IMR-90 (cell line): Measurements from ENCODE around the gene BRSK1. TPM values are rescaled to one million over a fixed set of nuclear protein-coding genes. Genes with fewer than 3 reads are reported as not detected.

Source experiments
- ATAC-seq: fragments of 200-7000 bp; cut with Tn5 transposase; 2 replicates; pipeline ENCODE4 v1.9.1; 2020; ENCODE audit warnings: low read depth, mild to moderate bottlenecking, moderate library complexity
- BruUV-seq: library from RNA; stranded (reverse); fragments of 400-500 nt; replicated peaks from 2 replicates; lab custom pipeline; 2021; lab: Mats Ljungman, UMichigan
- CTCF ChIA-PET: fragments of 300-600 bp; formaldehyde crosslinking; extraction: SDS; loops from one replicate; lab custom pipeline; 2021; ENCODE audit warnings: antibody characterized with exemption; lab: Yijun Ruan, JAX
- POLR2A ChIA-PET: fragments of 300-600 bp; sonication (Branson Sonifier 250); formaldehyde crosslinking; loops from one replicate; lab custom pipeline; 2022; ENCODE audit warnings: antibody characterized with exemption; ENCODE audit not compliant: unreplicated experiment; lab: Charles Lee
- DNase-seq: peaks from one replicate; pipeline ENCODE4 v3.0.0; 2013
- H2AFZ ChIP-seq: replicated peaks from 2 replicates; pipeline ENCODE3; 2013; ENCODE audit warnings: low read length, mild to moderate bottlenecking; ENCODE audit not compliant: poor library complexity
- H2AK5ac ChIP-seq: 2 replicates; pipeline ENCODE4 v1.6.1; 2013; ENCODE audit warnings: low read depth, low read length, inconsistent platforms
- H2AK9ac ChIP-seq: replicated peaks from 2 replicates; pipeline ENCODE3; 2013; ENCODE audit warnings: mild to moderate bottlenecking, low read depth, low read length, moderate library complexity; ENCODE audit not compliant: poor library complexity
- H2BK120ac ChIP-seq: 2 replicates; pipeline ENCODE4 v1.6.1; 2013; ENCODE audit warnings: low read depth, low read length, inconsistent platforms
- H2BK15ac ChIP-seq: 3 replicates; pipeline ENCODE4 v1.6.1; 2013; ENCODE audit warnings: low read depth, low read length, inconsistent platforms
- H2BK20ac ChIP-seq: 2 replicates; pipeline ENCODE4 v1.6.1; 2013; ENCODE audit warnings: low read depth, mild to moderate bottlenecking, inconsistent platforms, low read length, moderate library complexity
- H2BK5ac ChIP-seq: 2 replicates; pipeline ENCODE4 v1.6.1; 2013; ENCODE audit warnings: mild to moderate bottlenecking, low read depth, low read length, inconsistent platforms; ENCODE audit not compliant: poor library complexity, severe bottlenecking
- H3K14ac ChIP-seq: replicated peaks from 2 replicates; pipeline ENCODE4 v1.6.1; 2013; ENCODE audit warnings: low read depth, low read length, inconsistent platforms
- H3K18ac ChIP-seq: 2 replicates; pipeline ENCODE4 v1.6.1; 2013; ENCODE audit warnings: low read depth, low read length, control low read depth
- H3K23ac ChIP-seq: 2 replicates; pipeline ENCODE4 v1.6.1; 2013; ENCODE audit warnings: low read depth, low read length, inconsistent platforms
- H3K27ac ChIP-seq: 2 replicates; pipeline ENCODE4 v1.5.1; 2013; ENCODE audit warnings: mild to moderate bottlenecking, control low read depth, low read length; ENCODE audit not compliant: insufficient read depth
- H3K27me3 ChIP-seq: 2 replicates; pipeline ENCODE4 v1.6.1; 2013; ENCODE audit warnings: low read length; ENCODE audit not compliant: control insufficient read depth, insufficient read depth
- H3K36me3 ChIP-seq: 2 replicates; pipeline ENCODE4 v1.6.1; 2013; ENCODE audit warnings: low read length, mixed read lengths; ENCODE audit not compliant: control insufficient read depth, insufficient read depth
- H3K4ac ChIP-seq: 2 replicates; pipeline ENCODE4 v1.6.1; 2013; ENCODE audit warnings: low read depth, low read length, inconsistent platforms
- H3K4me1 ChIP-seq: 2 replicates; pipeline ENCODE4 v1.6.1; 2013; ENCODE audit warnings: low read length, mixed read lengths; ENCODE audit not compliant: control insufficient read depth, insufficient read depth
- H3K4me2 ChIP-seq: 2 replicates; pipeline ENCODE4 v1.6.1; 2013; ENCODE audit warnings: low read depth, mild to moderate bottlenecking, control low read depth, low read length, moderate library complexity
- H3K4me3 ChIP-seq: 2 replicates; pipeline ENCODE4 v1.5.1; 2013; ENCODE audit warnings: low read depth, mild to moderate bottlenecking, control low read depth, low read length, moderate library complexity; ENCODE audit not compliant: insufficient read depth
- H3K56ac ChIP-seq: 2 replicates; pipeline ENCODE4 v1.6.1; 2013; ENCODE audit warnings: low read length, inconsistent platforms; ENCODE audit not compliant: insufficient read depth; ENCODE audit errors: extremely low read depth
- H3K79me1 ChIP-seq, 2 experiments: 2 replicates each; pipeline ENCODE4 v1.6.1; 2013; ENCODE audit warnings: low read length in 2 of 2, inconsistent platforms in 1 of 2, low read depth in 1 of 2
- H3K9ac ChIP-seq: 2 replicates; pipeline ENCODE4 v1.6.1; 2013; ENCODE audit warnings: low read depth, low read length, control low read depth
- H3K9me1 ChIP-seq: 2 replicates; pipeline ENCODE4 v1.6.1; 2013; ENCODE audit warnings: low read length, inconsistent platforms; ENCODE audit not compliant: insufficient read depth
- H3K9me3 ChIP-seq: 2 replicates; pipeline ENCODE4 v1.6.1; 2013; ENCODE audit warnings: low read length; ENCODE audit not compliant: control insufficient read depth, insufficient read depth
- H4K20me1 ChIP-seq: 2 replicates; pipeline ENCODE4 v1.6.1; 2013; ENCODE audit warnings: low read length, inconsistent platforms; ENCODE audit not compliant: insufficient read depth
- H4K5ac ChIP-seq: 2 replicates; pipeline ENCODE4 v1.6.1; 2013; ENCODE audit warnings: mild to moderate bottlenecking, low read depth, low read length, control low read depth
- H4K8ac ChIP-seq, 2 experiments: 2 replicates each; pipeline ENCODE4 v1.6.1; 2013; ENCODE audit warnings: low read depth in 2 of 2, low read length in 2 of 2, control low read depth in 1 of 2, inconsistent platforms in 1 of 2
- H4K91ac ChIP-seq: 2 replicates; pipeline ENCODE4 v1.6.1; 2013; ENCODE audit warnings: low read depth, low read length, inconsistent platforms; ENCODE audit not compliant: insufficient read depth
- BHLHE40 ChIP-seq: fragments of 150-350 bp; IDR thresholded peaks from 2 replicates; pipeline ENCODE4 v1.6.1; 2016; ENCODE audit warnings: mild to moderate bottlenecking, low read depth, low read length
- CEBPB ChIP-seq: IDR thresholded peaks from 2 replicates; pipeline ENCODE4 v1.6.1; 2012; ENCODE audit warnings: low read depth, low read length, improper control_type of control experiment
- FOS ChIP-seq: fragments of 150-350 bp; IDR thresholded peaks from 2 replicates; pipeline ENCODE4 v1.6.1; 2016; ENCODE audit warnings: low read depth, low read length
- WGBS, 2 experiments: methylation state at CpG; one replicate each; pipeline versions ENCODE4 v1.1.5 to v1.1.7; 2013; ENCODE audit warnings: missing lambda C conversion rate in 2 of 2; ENCODE audit not compliant: insufficient read length in 1 of 2; ENCODE audit errors: extremely low coverage in 2 of 2; 5-methylcytosine and 5-hydroxymethylcytosine counted together
- dilution Hi-C: fragments of 300-500 bp; cut with HindIII; formaldehyde crosslinking; loops from one replicate; pipeline ENCODE4 v1.14.3; 2018; ENCODE audit warnings: low sequenced_read_pairs; ENCODE audit not compliant: unreplicated experiment
- in situ Hi-C: fragments of 300-500 bp; cut with MboI; formaldehyde crosslinking; loops from 3 replicates; pipeline ENCODE4 v1.14.3; 2019; ENCODE audit warnings: low sequenced_read_pairs, inconsistent platforms, mixed read lengths
- intact Hi-C: fragments of 100-400 bp; cut with micrococcal nuclease; formaldehyde crosslinking; loops from 2 replicates; pipeline ENCODE4 v1.10.0; 2022
- polyA plus RNA-seq, 3 experiments: library from polyadenylated mRNA; depleted of rRNA; stranded (reverse); fragments of >200 nt; gene quantifications; 2 replicates each; pipeline ENCODE4 v1.2.3, GENCODE V29; 2012; ENCODE audit warnings: low replicate concordance in 1 of 3
- total RNA-seq: library from RNA; depleted of rRNA; stranded (reverse); fragments of >200 nt; gene quantifications from 2 replicates; pipeline ENCODE4 v1.2.3, GENCODE V29; 2012

The BRSK1 gene
- total and polyA plus RNA-seq, 2 of the 4 experiments (the other 2 are of a cell fraction), result 2.5 to 22.3 TPM

DNA sequence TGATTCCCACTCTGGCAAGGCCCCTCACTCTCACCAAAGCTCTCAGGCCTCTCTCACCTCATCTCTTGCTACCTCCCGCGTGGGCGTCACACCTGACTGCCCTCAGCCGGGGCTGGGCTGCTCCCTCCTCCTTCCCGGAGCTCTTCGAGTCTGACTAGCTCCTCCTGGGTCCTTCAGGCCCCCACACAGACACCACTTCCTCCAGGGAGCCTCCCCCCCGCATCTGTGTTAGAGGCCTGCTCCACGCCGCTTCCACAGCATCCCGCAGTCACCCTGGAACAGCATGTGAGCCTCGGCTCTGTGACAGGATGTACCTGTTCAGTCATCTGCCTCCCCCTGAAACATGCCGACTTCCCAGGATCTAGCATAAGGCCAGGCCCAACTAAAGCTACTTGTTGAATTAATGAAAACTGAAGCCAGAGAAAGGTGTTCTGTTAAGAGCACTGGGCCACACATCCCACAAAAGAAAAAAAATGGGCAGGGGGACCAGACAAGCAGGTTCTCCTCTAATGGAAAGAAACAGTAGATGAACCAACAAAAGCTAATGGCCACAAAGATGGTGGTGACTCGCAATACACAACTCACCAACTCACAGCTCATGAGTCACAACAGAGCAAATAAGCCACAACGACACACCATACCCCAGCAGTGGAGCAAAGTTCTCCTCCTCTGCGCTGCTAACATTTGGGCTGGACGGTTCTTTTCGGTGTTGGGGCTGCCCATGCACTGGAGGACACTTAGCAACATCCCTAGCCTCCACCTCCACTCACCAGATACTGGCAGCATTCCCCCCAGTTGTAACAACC lies 28.0 kb upstream of the BRSK1 start:
- ChIA-PET POLR2A (no interaction called here), CTCF (interaction anchor here (0.5 kb wide), 1 partner anchor 166 kb away, joined by 4 read pairs; no protein-coding TSS in a partner anchor)
- no peak overlapping the region for H4K91ac ChIP-seq
- no peak overlapping the region for H3K23ac ChIP-seq
- 52% methylated on average over 7 of the region's 17 CpGs; no CpG with 5 or more reads in 1 of the 2 experiments for WGBS, 2 experiments
- peaks cover 1% of the 10 kb centered on the region; the same call in 1 of the 2 replicates for H3K36me3 ChIP-seq
- H3K27me3 ChIP-seq, result no peaks in the 10 kb centered on the region
- no peak overlapping the region for H2BK20ac ChIP-seq
- DNase-seq (peak; percentile 60), ATAC-seq (no peak)
- no TSS peak for BruUV-seq
- no peak overlapping the region for H3K4ac ChIP-seq
- intact Hi-C loops (no loop called here), in situ Hi-C loops (loop anchor here (5.0 kb wide), 1 partner anchor 34 kb away; no protein-coding TSS in a partner anchor), dilution Hi-C loops (no loop called here)
- H3K4me3 ChIP-seq, result no peak overlapping the region
- no peak overlapping the region for H2BK120ac ChIP-seq
- no peak overlapping the region for H2AFZ ChIP-seq
- H3K4me1 ChIP-seq, result peaks cover 18% of the 10 kb centered on the region
- no peak for TF ChIP-seq BHLHE40
- TF ChIP-seq FOS, result peak; percentile 49; the same call in 1 of the 2 replicates
- TF ChIP-seq CEBPB, result 0 out of 2 replicates have a peak, but pooled peaks have one; percentile 5
- H3K27ac ChIP-seq, result no peak overlapping the region
- H2BK5ac ChIP-seq, result no peak overlapping the region
- H3K4me2 ChIP-seq, result peak overlapping the region; percentile 18; the same call in 1 of the 2 replicates
- no peak overlapping the region for H4K8ac ChIP-seq
- H3K9ac ChIP-seq, result no peak overlapping the region
- no peak overlapping the region for H2AK9ac ChIP-seq
- H3K79me1 ChIP-seq, result peaks cover 0 to 71% of the 10 kb centered on the region in 2 experiments; a peak in 3 of 4 replicates
- H4K20me1 ChIP-seq, result peaks cover 74% of the 10 kb centered on the region
- no peak overlapping the region for H3K14ac ChIP-seq
- H3K18ac ChIP-seq, result no peak overlapping the region
- no peak overlapping the region for H4K5ac ChIP-seq
- no peak overlapping the region; the same call in 1 of the 2 replicates for H2AK5ac ChIP-seq
- no peak overlapping the region for H2BK15ac ChIP-seq
- no peaks in the 10 kb centered on the region for H3K9me3 ChIP-seq
- H3K56ac ChIP-seq, result no peak overlapping the region
- H3K9me1 ChIP-seq, result peaks cover 32% of the 10 kb centered on the region
